Neural cell (in vitro differentiated cells): ENCODE data around the gene TUT1.

Source experiments
- MXI1 ChIP-seq: fragments of 450-650 bp; conservative IDR thresholded peaks from 2 replicates; pipeline ENCODE4 v1.6.1; 2014; ENCODE audit warnings: antibody characterized with exemption, mild to moderate bottlenecking; ENCODE audit not compliant: poor library complexity, severe bottlenecking
- RAD21 ChIP-seq: fragments of 450-650 bp; conservative IDR thresholded peaks from 2 replicates; pipeline ENCODE4 v1.6.1; 2014; ENCODE audit warnings: antibody characterized with exemption, mild to moderate bottlenecking, moderate library complexity
- TAF1 ChIP-seq: IDR thresholded peaks from 2 replicates; pipeline ENCODE4 v1.6.1; 2012; ENCODE audit warnings: low read depth
- TF ChIP-seq, protein P1 (sequence below): fragments of 450-650 bp; IDR thresholded peaks from 2 replicates; pipeline ENCODE4 v1.5.1; 2014; ENCODE audit warnings: antibody characterized with exemption, mild to moderate bottlenecking, moderate library complexity; ENCODE audit not compliant: poor library complexity, severe bottlenecking

DNA sequence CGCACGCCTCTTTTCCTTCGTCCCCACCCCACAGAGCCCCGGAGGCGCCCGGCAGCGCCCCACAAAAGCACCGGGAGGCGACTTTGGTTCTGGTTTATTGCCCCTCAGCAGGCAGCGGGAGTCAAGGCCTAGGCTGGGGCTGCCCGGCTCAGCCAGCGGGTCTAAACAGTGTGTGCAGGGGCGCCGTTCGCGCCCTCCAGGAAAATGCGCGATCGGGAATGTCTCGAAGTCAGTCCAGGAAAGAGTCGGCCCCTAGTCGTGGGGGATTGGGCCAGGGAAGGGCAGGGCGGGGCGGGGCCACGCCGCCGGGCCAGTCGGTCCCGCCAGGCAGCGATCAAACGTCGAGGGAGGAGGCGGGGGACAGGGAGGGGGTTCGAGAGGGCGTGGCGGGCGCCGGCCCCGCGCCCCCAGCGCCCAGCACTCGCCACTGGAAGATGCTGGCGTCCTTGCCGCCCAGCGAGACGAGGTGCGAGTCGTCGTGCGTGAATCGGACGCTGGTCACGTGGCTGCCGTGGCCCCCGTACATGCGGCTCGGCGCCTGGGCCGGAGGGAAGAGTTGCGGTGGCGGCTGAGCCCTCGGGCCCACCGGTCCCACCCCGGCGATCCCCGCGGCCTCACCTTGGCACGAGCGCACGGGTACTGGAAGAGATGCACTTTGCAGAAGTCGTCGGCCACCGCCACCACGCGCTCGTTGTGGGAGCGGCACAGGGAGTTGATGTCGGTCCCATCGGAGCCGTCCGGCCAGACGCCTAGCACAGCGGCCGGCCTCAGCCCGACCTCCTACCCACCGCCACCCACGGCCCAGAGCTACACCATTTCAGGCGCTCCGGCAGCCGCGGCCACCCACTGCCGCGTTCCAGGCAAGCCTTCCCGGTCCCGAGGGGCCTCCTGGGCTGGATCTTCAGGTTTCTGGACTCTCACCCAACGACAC, 11.1 kb upstream of the TUT1 start:
- TF ChIP-seq, protein P1, sequence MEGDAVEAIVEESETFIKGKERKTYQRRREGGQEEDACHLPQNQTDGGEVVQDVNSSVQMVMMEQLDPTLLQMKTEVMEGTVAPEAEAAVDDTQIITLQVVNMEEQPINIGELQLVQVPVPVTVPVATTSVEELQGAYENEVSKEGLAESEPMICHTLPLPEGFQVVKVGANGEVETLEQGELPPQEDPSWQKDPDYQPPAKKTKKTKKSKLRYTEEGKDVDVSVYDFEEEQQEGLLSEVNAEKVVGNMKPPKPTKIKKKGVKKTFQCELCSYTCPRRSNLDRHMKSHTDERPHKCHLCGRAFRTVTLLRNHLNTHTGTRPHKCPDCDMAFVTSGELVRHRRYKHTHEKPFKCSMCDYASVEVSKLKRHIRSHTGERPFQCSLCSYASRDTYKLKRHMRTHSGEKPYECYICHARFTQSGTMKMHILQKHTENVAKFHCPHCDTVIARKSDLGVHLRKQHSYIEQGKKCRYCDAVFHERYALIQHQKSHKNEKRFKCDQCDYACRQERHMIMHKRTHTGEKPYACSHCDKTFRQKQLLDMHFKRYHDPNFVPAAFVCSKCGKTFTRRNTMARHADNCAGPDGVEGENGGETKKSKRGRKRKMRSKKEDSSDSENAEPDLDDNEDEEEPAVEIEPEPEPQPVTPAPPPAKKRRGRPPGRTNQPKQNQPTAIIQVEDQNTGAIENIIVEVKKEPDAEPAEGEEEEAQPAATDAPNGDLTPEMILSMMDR = no peak
- TF ChIP-seq TAF1 = no peak
- no peak for TF ChIP-seq MXI1
- TF ChIP-seq RAD21 = no peak
